NCI-H187 (cell line): ENCODE measurements around the gene PTGR2.
"Not testable (repeated sequence)": the region's sequence is repeated elsewhere in the genome, so short reads cannot be mapped to it uniquely, and the experiment has no call there.

ENCODE experiments used
- DNase-seq, 2 experiments: peaks; one replicate each; lab custom pipeline; 2025; lab: John Stamatoyannopoulos, UW

The PTGR2 gene

GRCh38 chr14:73887318-73887616 is 35.6 kb downstream of the PTGR2 start:
- no peak for DNase-seq

- DNase-seq: no peak
These were observed 36.2 kb downstream of the PTGR2 start for GRCh38 chr14:73887694-73888459.

- no peak for DNase-seq
These were observed 36.8 kb downstream of the PTGR2 start for GRCh38 chr14:73888460-73888725.

GRCh38 chr14:73888971-73889370 is 37.3 kb downstream of the PTGR2 start:
- no peak for DNase-seq

- DNase-seq: no peak
These were observed 37.7 kb downstream of the PTGR2 start for GRCh38 chr14:73889376-73889775.

- not testable (repeated sequence) for DNase-seq
These were observed 42.6 kb downstream of the PTGR2 start for GRCh38 chr14:73894180-73894687.

- DNase-seq: no peak
These were observed 44.3 kb downstream of the PTGR2 start for GRCh38 chr14:73895939-73896338.

- no peak for DNase-seq
These were observed 44.9 kb downstream of the PTGR2 start for GRCh38 chr14:73896521-73896920.

- no peak for DNase-seq
These were observed 51.4 kb downstream of the PTGR2 start for GRCh38 chr14:73903028-73903427.

GRCh38 chr14:73909681-73910080 is 58.0 kb downstream of the PTGR2 start:
- DNase-seq: no peak

- DNase-seq: no peak
These were observed 61.6 kb downstream of the PTGR2 start for GRCh38 chr14:73913256-73913655.

- DNase-seq: no peak
These were observed 64.7 kb downstream of the PTGR2 start for GRCh38 chr14:73916324-73916723.

GRCh38 chr14:73919457-73919856 is 67.8 kb downstream of the PTGR2 start:
- DNase-seq: not testable (repeated sequence)

- DNase-seq: no peak
These were observed 72.7 kb downstream of the PTGR2 start for GRCh38 chr14:73924337-73924736.
